ENCODE results near the gene NT5DC1.

NT5DC1 gene

DNA sequence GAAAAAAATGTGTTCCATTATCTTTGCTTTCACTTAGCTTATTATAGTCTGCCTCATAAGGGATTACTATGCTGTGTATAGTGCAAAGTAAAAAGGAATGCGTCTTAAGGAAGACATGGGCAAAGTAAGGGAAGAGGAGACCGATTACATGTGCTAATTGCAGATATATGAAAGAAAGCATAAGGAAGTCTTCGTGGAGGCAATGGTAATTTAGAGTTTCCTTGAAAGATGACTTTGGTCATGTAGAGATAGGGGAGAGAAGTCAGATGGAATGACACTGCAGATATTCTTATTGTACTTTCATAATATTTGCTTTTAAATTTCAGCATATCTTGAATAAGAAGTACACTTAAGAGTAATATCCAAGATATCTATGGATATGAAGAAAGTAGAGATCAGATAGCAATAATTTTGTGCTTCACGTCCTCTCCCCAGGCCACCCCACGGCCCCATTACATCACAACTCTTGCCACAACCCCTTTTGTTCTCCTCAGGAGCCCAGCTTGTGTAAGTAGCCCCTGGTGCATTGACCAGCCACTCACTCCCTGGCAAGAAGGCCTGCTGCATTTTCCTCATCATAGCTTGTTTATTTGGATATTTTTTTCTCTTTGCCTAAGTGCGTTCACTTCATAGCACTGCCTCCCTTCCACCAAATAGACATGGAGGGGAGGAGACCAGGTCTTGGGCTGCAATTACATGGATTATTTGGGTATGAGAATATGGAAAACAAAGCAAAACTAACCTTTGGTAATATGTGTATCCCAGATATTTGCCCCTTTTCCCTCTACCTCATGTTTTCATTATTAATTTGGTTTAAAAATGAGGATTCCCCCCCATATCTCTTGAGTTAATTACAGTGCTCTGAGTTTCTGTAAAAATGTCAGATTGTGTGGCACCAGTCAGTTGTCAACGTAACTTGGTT, 56.0 kb downstream of the NT5DC1 start:
- H3K4me1 ChIP-seq (ENCODE audit: control insufficient read depth, insufficient read depth, low read length) = no peaks in the 10 kb centered on the region
- no peak overlapping the region for H3K27ac ChIP-seq (ENCODE audit: low read depth, low read length)
- H3K4me3 ChIP-seq (ENCODE audit: low read length) = no peak overlapping the region
- no peak overlapping the region for H3K9ac ChIP-seq (ENCODE audit: low read length)
- no peaks in the 10 kb centered on the region for H3K36me3 ChIP-seq (ENCODE audit: control insufficient read depth, insufficient read depth, low read length)
- no peaks in the 10 kb centered on the region for H3K27me3 ChIP-seq (ENCODE audit: control insufficient read depth, insufficient read depth, low read length)

DNA sequence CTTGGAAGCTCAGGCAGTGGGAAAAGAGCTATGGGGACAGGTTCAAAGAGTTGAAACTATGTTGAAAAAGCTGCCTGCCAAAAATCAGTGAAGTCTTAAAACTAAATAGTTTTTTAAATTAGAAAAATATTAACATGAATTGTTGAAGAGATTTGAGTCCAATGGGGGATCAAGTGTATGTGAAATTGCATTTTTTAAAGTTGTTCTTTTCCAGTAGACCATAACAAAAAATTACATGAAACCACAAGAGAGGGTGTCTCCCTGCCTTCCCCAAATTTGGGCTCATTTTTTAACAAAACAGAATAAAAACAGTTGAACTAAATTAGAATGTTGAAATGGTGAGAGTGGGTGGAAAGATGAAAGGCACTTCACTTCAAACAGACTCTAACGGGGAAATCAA, 56.7 kb downstream of the NT5DC1 start:
- H3K27ac ChIP-seq (ENCODE audit: low read depth, low read length) = no peak overlapping the region
- H3K9ac ChIP-seq (ENCODE audit: low read length) = no peak overlapping the region
- no peaks in the 10 kb centered on the region for H3K4me1 ChIP-seq (ENCODE audit: control insufficient read depth, insufficient read depth, low read length)
- no peak overlapping the region for H3K4me3 ChIP-seq (ENCODE audit: low read length)
- no peaks in the 10 kb centered on the region for H3K27me3 ChIP-seq (ENCODE audit: control insufficient read depth, insufficient read depth, low read length)
- no peaks in the 10 kb centered on the region for H3K36me3 ChIP-seq (ENCODE audit: control insufficient read depth, insufficient read depth, low read length)

DNA sequence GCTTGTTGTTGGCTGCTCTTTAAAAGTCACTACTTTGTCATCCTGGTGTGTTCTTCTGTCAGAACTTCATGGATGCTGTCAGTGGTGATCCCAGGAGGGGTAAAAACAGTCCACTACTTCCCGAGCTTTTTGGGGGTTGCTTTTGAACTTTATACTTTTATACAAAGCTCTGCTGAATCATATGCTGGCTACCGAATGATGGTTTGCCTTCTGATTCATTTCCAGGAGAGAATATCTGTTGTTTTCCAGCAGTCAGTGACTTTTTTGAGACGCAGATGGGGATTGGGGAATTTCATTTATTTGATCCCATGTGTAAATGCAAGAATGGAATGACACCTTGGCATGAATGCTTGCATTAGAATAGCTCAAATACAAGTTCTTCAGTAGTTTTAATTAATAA, 58.0 kb downstream of the NT5DC1 start:
- Histone ChIP-seq H3K27me3 (ENCODE audit: control insufficient read depth, insufficient read depth, low read length) (no peaks in the 10 kb centered on the region), H3K36me3 (ENCODE audit: control insufficient read depth, insufficient read depth, low read length) (no peaks in the 10 kb centered on the region), H3K4me1 (ENCODE audit: control insufficient read depth, insufficient read depth, low read length) (no peaks in the 10 kb centered on the region), H3K4me3 (ENCODE audit: low read length) (no peak overlapping the region), H3K27ac (ENCODE audit: low read depth, low read length) (no peak overlapping the region), H3K9ac (ENCODE audit: low read length) (no peak overlapping the region)

DNA sequence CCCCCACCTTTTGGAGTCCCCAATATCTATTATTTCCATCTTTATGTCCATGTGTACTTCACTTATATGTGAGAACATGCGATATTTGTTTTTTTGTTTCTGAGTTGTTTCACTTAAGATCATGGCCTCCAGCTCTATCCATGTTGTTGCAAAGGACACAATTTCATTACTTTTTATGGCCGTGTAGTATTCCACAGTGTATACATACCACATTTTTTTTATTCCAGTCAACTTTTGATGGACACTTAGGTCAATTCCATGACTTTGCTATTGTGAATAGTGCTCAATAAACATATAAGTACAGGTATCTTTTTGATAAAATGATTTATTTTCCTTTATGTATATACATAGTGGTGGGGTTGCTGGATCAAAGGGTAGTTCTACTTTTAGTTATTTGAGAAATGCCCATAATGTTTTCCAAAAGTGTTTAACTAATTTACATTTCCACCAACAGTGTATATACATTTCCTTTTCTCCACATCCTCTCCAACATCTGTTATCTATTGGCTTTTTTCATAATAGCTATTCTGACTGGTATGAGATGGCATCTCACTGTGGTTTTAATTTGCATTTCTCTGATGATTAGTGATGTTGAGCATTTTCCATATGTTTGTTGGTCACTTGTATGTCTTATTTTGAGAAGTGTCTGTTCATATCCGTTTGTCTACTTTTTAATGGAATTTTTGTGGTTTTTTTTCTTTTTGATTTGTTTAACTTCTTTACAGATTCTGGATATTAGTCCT, 59.3 kb downstream of the NT5DC1 start:
- Histone ChIP-seq H3K9ac (ENCODE audit: low read length) (no peak overlapping the region), H3K4me3 (ENCODE audit: low read length) (no peak overlapping the region), H3K36me3 (ENCODE audit: control insufficient read depth, insufficient read depth, low read length) (no peaks in the 10 kb centered on the region), H3K27me3 (ENCODE audit: control insufficient read depth, insufficient read depth, low read length) (no peaks in the 10 kb centered on the region), H3K4me1 (ENCODE audit: control insufficient read depth, insufficient read depth, low read length) (no peaks in the 10 kb centered on the region), H3K27ac (ENCODE audit: low read depth, low read length) (no peak overlapping the region)

DNA sequence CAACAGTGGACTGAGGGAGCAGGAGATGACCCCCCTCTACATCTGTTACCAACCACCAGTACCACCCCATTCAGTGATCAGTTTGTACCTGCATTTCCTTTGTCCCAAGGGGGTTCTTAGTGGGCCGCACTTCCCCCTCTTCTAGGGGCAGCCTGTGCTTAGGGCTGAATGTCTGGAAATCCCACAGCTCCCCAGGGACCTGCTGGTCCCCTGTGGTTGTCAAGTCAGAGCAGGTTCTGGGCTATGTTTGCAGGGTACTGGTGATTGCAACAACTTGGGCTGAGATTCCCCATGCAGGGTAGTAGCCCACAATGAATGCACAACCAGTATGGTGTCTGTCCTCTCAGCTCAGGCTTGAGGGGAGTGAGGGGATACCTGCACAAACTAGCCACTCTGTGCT, 64.9 kb downstream of the NT5DC1 start:
- Histone ChIP-seq H3K4me1 (ENCODE audit: control insufficient read depth, insufficient read depth, low read length) (no peaks in the 10 kb centered on the region), H3K9ac (ENCODE audit: low read length) (no peak overlapping the region), H3K36me3 (ENCODE audit: control insufficient read depth, insufficient read depth, low read length) (no peaks in the 10 kb centered on the region), H3K4me3 (ENCODE audit: low read length) (no peak overlapping the region), H3K27ac (ENCODE audit: low read depth, low read length) (no peak overlapping the region), H3K27me3 (ENCODE audit: control insufficient read depth, insufficient read depth, low read length) (no peaks in the 10 kb centered on the region)

DNA sequence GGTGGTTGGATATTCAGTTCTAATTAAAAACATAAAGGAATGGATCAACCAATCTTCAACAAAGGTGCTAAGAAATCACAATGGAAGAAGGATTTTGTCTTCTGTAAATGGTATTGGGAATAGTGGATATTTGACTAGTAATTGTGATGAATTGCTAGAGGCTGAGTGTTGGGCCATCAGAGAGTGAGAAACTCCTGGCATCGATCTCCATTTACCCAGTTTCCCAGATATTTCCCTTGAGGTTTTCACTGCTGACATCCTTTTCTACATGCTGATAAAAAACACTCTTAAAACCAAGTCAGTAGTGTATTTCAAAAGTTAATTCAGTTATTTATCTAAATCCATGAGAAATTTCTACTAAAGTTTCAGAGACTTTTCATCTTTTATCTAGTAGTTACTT, 65.7 kb downstream of the NT5DC1 start:
- no peak overlapping the region for H3K4me3 ChIP-seq (ENCODE audit: low read length)
- no peak overlapping the region for H3K9ac ChIP-seq (ENCODE audit: low read length)
- no peaks in the 10 kb centered on the region for H3K4me1 ChIP-seq (ENCODE audit: control insufficient read depth, insufficient read depth, low read length)
- H3K27me3 ChIP-seq (ENCODE audit: control insufficient read depth, insufficient read depth, low read length) = no peaks in the 10 kb centered on the region
- H3K27ac ChIP-seq (ENCODE audit: low read depth, low read length) = no peak overlapping the region
- H3K36me3 ChIP-seq (ENCODE audit: control insufficient read depth, insufficient read depth, low read length) = no peaks in the 10 kb centered on the region

DNA sequence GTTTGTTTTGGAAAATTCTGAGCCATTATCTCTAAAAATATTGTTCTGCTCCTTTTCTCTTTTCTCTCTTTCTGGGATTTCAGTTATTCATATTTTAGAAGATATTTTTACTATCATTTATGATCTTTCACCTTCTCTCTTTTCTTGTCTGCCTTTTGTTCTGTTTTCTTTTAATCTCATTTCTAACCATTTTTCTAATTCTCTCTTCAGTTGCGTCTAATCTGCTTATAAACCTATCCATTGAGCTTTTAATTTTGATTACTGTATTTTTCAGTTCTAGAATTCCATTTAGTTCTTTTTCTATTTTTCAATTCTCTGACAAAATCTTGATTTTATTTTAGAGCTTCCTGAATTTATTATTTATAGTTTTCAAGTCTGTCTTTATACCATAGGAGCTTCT, 67.5 kb downstream of the NT5DC1 start:
- Histone ChIP-seq H3K4me1 (ENCODE audit: control insufficient read depth, insufficient read depth, low read length) (no peaks in the 10 kb centered on the region), H3K27me3 (ENCODE audit: control insufficient read depth, insufficient read depth, low read length) (no peaks in the 10 kb centered on the region), H3K36me3 (ENCODE audit: control insufficient read depth, insufficient read depth, low read length) (no peaks in the 10 kb centered on the region), H3K27ac (ENCODE audit: low read depth, low read length) (no peak overlapping the region), H3K9ac (ENCODE audit: low read length) (no peak overlapping the region), H3K4me3 (ENCODE audit: low read length) (no peak overlapping the region)

DNA sequence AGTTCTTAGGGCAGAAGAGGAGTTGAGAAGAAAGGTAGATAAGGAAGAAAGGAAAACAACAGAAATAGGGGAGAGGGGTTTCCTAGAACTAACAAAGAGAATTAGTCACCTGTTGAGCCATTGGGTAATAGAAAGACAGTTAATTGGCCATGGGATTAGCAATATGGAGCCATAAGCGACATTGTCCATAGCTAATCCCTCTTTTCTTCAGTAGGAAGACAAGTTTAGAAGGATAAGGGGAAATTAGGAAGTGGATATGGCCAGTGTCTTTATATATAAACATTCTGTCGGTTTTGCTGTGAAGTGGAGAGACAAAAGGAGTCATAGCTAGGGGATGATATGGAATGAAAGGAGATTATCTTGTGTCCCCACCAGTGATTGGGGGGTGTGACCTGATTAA, 69.2 kb downstream of the NT5DC1 start:
- H3K4me3 ChIP-seq (ENCODE audit: low read length) = no peak overlapping the region
- H3K9ac ChIP-seq (ENCODE audit: low read length) = no peak overlapping the region
- no peaks in the 10 kb centered on the region for H3K27me3 ChIP-seq (ENCODE audit: control insufficient read depth, insufficient read depth, low read length)
- H3K27ac ChIP-seq (ENCODE audit: low read depth, low read length) = no peak overlapping the region
- no peaks in the 10 kb centered on the region for H3K4me1 ChIP-seq (ENCODE audit: control insufficient read depth, insufficient read depth, low read length)
- no peaks in the 10 kb centered on the region for H3K36me3 ChIP-seq (ENCODE audit: control insufficient read depth, insufficient read depth, low read length)

DNA sequence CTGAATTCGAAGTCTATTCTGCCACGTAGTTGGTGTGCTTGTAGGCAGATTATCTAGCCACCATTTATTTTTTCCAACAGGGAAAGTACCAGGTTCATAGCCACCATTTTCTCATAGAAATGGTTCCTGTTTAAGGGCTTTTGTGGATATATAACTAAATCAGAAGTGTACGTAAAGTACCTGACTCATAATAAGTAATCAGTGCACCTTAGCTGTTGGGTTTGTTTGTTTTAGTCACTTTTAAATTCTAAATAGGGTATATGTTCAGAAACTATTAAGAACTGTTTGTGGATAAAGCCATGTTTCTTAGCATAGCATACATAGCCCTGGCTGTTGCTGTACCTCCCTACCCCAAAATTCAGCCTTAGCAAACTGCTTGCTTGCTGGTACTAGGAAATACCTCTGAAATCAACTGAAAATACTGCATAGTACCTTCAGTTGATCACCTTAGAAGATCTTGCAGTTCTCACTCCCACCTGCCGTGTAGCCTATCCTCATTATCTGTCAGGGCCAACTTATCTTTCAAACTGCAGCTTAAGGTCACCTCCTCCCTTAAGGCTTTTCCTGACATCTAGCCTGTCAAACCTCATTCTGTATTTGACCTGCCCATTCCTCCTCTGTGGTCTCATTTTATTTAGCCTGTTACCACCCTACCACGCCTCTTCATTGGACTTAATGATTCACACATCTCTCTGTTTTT, 69.9 kb downstream of the NT5DC1 start:
- Histone ChIP-seq H3K27me3 (ENCODE audit: control insufficient read depth, insufficient read depth, low read length) (no peaks in the 10 kb centered on the region), H3K9ac (ENCODE audit: low read length) (no peak overlapping the region), H3K4me3 (ENCODE audit: low read length) (no peak overlapping the region), H3K36me3 (ENCODE audit: control insufficient read depth, insufficient read depth, low read length) (no peaks in the 10 kb centered on the region), H3K27ac (ENCODE audit: low read depth, low read length) (no peak overlapping the region), H3K4me1 (ENCODE audit: control insufficient read depth, insufficient read depth, low read length) (no peaks in the 10 kb centered on the region)

DNA sequence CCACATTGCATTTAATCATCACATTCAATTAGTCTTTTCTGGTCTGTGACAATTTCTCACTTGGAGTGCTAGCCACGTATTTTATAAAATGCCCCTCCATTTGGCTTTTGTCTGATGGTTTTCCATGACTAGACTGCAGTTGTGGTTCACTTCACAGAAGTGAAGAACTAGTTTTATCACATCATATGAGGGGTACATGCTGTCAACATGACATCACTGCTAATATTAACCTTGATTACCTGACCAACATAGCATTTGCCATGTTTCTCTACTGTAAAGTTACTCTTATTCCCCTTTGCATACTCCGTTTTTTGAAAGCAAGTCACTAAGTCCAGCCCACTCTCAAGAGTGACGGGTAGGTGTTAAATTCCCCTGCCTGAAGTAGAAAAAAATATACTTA, 73.3 kb downstream of the NT5DC1 start:
- Histone ChIP-seq H3K27me3 (ENCODE audit: control insufficient read depth, insufficient read depth, low read length) (no peaks in the 10 kb centered on the region), H3K27ac (ENCODE audit: low read depth, low read length) (no peak overlapping the region), H3K4me1 (ENCODE audit: control insufficient read depth, insufficient read depth, low read length) (no peaks in the 10 kb centered on the region), H3K36me3 (ENCODE audit: control insufficient read depth, insufficient read depth, low read length) (no peaks in the 10 kb centered on the region), H3K4me3 (ENCODE audit: low read length) (no peak overlapping the region), H3K9ac (ENCODE audit: low read length) (no peak overlapping the region)

DNA sequence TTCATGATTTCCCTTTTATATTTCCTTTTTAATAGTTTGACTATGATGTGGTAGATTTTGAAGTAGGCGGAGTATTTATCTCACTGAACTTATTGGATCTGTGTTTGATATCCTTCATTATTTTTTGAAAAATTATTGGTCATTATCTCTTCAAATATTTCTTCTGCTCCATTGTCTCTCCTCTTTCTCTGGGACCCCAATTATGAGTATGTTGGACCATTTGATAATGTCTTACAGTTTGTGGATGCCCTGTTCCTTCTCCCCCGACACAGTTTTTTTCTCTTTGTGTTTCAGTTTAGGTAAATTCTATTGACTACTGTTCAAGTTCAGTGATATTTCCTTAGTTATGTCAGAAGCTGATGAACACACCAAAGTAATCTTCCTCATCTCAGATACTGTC, 74.7 kb downstream of the NT5DC1 start:
- no peaks in the 10 kb centered on the region for H3K36me3 ChIP-seq (ENCODE audit: control insufficient read depth, insufficient read depth, low read length)
- no peak overlapping the region for H3K9ac ChIP-seq (ENCODE audit: low read length)
- no peaks in the 10 kb centered on the region for H3K27me3 ChIP-seq (ENCODE audit: control insufficient read depth, insufficient read depth, low read length)
- no peak overlapping the region for H3K4me3 ChIP-seq (ENCODE audit: low read length)
- no peaks in the 10 kb centered on the region for H3K4me1 ChIP-seq (ENCODE audit: control insufficient read depth, insufficient read depth, low read length)
- H3K27ac ChIP-seq (ENCODE audit: low read depth, low read length) = no peak overlapping the region

DNA sequence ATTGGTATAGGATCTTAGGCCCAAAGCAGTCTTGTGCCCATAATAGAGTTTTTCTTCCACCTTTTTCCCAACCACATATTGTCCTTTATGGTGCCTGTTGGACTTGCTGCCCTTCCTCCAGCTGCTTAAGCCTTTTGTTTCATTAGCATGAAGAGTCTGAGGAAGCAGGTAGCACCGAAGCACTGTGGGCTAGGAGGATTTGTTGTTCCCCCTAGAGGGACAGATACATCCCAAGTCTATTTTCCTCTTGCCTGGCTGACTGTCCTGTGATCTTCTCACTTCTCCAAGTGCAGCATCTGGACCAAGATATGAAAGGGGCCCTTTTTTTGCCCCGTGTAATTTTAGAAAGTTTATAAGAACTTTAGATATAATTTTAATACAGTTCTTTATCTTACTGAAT, 75.9 kb downstream of the NT5DC1 start:
- H3K27ac ChIP-seq (ENCODE audit: low read depth, low read length) = no peak overlapping the region
- H3K4me3 ChIP-seq (ENCODE audit: low read length) = no peak overlapping the region
- H3K9ac ChIP-seq (ENCODE audit: low read length) = no peak overlapping the region
- no peaks in the 10 kb centered on the region for H3K4me1 ChIP-seq (ENCODE audit: control insufficient read depth, insufficient read depth, low read length)
- H3K27me3 ChIP-seq (ENCODE audit: control insufficient read depth, insufficient read depth, low read length) = no peaks in the 10 kb centered on the region
- no peaks in the 10 kb centered on the region for H3K36me3 ChIP-seq (ENCODE audit: control insufficient read depth, insufficient read depth, low read length)

Measured in rectal smooth muscle tissue (tissue), 1 donor.